H1 (cell line): ENCODE data around the gene TUBB1. TPM values are rescaled to one million over a fixed set of nuclear protein-coding genes. Genes with fewer than 3 reads are reported as not detected.

ENCODE experiments used
- CTCF ChIA-PET: fragments of 300-600 bp; sonication (Branson Sonifier 250); formaldehyde crosslinking; loops from one replicate; lab custom pipeline; 2021; ENCODE audit not compliant: partially characterized antibody; lab: Charles Lee
- POLR2A ChIA-PET: fragments of 300-600 bp; sonication (Branson Sonifier 250); formaldehyde crosslinking; loops from one replicate; lab custom pipeline; 2021; ENCODE audit warnings: inconsistent platforms; ENCODE audit not compliant: partially characterized antibody; lab: Charles Lee
- DNase-seq, 2 experiments: peaks; one replicate each; pipeline versions ENCODE4 v3.0.0 to v3.0.0-alpha.2; 2010 to 2022; ENCODE audit warnings: low spot score in 2 of 2, low read depth in 1 of 2, mixed read lengths in 1 of 2
- FAIRE-seq: peaks from 2 replicates; lab custom pipeline; 2011; peaks lifted over from hg19 to GRCh38; lab: Jason Lieb, UNC
- H2AFZ ChIP-seq: 2 replicates; pipeline ENCODE4 v1.8.1; 2012; ENCODE audit warnings: low read length, inconsistent platforms
- H2AK5ac ChIP-seq: 2 replicates; pipeline ENCODE4 v1.6.1; 2013; ENCODE audit warnings: low read depth, low read length
- H2BK120ac ChIP-seq: replicated peaks from 2 replicates; pipeline ENCODE3; 2013; ENCODE audit warnings: low read depth, low read length, inconsistent platforms
- H2BK12ac ChIP-seq: 2 replicates; pipeline ENCODE4 v1.6.1; 2013; ENCODE audit warnings: low read depth, low read length
- H2BK15ac ChIP-seq: 2 replicates; pipeline ENCODE4 v1.6.1; 2013; ENCODE audit warnings: low read length
- H2BK20ac ChIP-seq: 2 replicates; pipeline ENCODE4 v1.6.1; 2013; ENCODE audit warnings: low read length
- H2BK5ac ChIP-seq: 2 replicates; pipeline ENCODE4 v1.6.1; 2013; ENCODE audit warnings: low read depth, low read length
- H3K14ac ChIP-seq: 2 replicates; pipeline ENCODE4 v1.6.1; 2013; ENCODE audit warnings: inconsistent platforms; ENCODE audit not compliant: insufficient read length
- H3K18ac ChIP-seq: 2 replicates; pipeline ENCODE4 v1.6.1; 2013; ENCODE audit warnings: low read length; ENCODE audit errors: extremely low read depth
- H3K23ac ChIP-seq: 2 replicates; pipeline ENCODE4 v1.6.1; 2013; ENCODE audit warnings: inconsistent platforms; ENCODE audit not compliant: insufficient read length
- H3K23me2 ChIP-seq: 2 replicates; pipeline ENCODE4 v1.6.1; 2013; ENCODE audit warnings: low read depth, low read length
- H3K27ac ChIP-seq: 2 replicates; pipeline ENCODE4 v1.6.1; 2011; ENCODE audit warnings: low read depth, low read length, inconsistent platforms
- H3K27me3 ChIP-seq, 4 experiments: replicated peaks in 1 of 4; 1 replicate in 1 of 4; 2 replicates in 3 of 4; pipeline versions ENCODE4 v1.6.1 to v1.8.1; 2011 to 2013; ENCODE audit warnings: low read length in 3 of 4, mild to moderate bottlenecking in 3 of 4, inconsistent platforms in 2 of 4, mixed read lengths in 2 of 4, moderate library complexity in 1 of 4; ENCODE audit not compliant: control insufficient read depth in 3 of 4, insufficient read depth in 3 of 4; ENCODE audit errors: extremely low read depth in 1 of 4
- H3K36me3 ChIP-seq, 4 experiments: 2 replicates each; pipeline versions ENCODE4 v1.6.1 to v1.8.1; 2011 to 2013; ENCODE audit warnings: mild to moderate bottlenecking in 4 of 4, low read length in 3 of 4, moderate library complexity in 2 of 4, control low read depth in 1 of 4, inconsistent platforms in 1 of 4; ENCODE audit not compliant: insufficient read depth in 4 of 4, control insufficient read depth in 2 of 4
- H3K4ac ChIP-seq: replicated peaks from 2 replicates; pipeline ENCODE3; 2013; ENCODE audit warnings: low read length, low read depth, mixed read lengths, inconsistent platforms; ENCODE audit not compliant: insufficient read length
- H3K4me1 ChIP-seq, 4 experiments: replicated peaks in 1 of 4; 1 replicate in 1 of 4; 2 replicates in 3 of 4; pipeline versions ENCODE4 v1.6.1 to v1.8.1; 2011 to 2013; ENCODE audit warnings: low read length in 3 of 4, inconsistent platforms in 2 of 4, mixed read lengths in 1 of 4; ENCODE audit not compliant: insufficient read depth in 4 of 4, control insufficient read depth in 3 of 4
- H3K4me2 ChIP-seq, 2 experiments: 2 replicates each; pipeline versions ENCODE4 v1.6.1 to v1.8.1; 2011 to 2013; ENCODE audit warnings: low read depth in 2 of 2, low read length in 2 of 2, control low read depth in 1 of 2, inconsistent platforms in 1 of 2, mild to moderate bottlenecking in 1 of 2; ENCODE audit not compliant: insufficient read depth in 1 of 2
- H3K4me3 ChIP-seq, 4 experiments: fragments of 200-600, 300-600 bp in 1 of 4; sonication (generic), shearing (Covaris generic), sonication (Bioruptor Twin) in 1 of 4; 2 replicates each; pipeline versions ENCODE4 v1.5.1 to v1.8.1; 2011 to 2016; ENCODE audit warnings: low read length in 4 of 4, low read depth in 3 of 4, control low read depth in 2 of 4, inconsistent platforms in 2 of 4, mild to moderate bottlenecking in 2 of 4, mixed read lengths in 1 of 4, moderate library complexity in 1 of 4; ENCODE audit not compliant: insufficient read depth in 2 of 4; ENCODE audit errors: extremely low read depth in 1 of 4
- H3K56ac ChIP-seq: replicated peaks from 2 replicates; pipeline ENCODE3; 2013; ENCODE audit warnings: low read depth, mild to moderate bottlenecking, mixed read lengths, low read length, inconsistent platforms; ENCODE audit not compliant: insufficient read length
- H3K79me1 ChIP-seq: 2 replicates; pipeline ENCODE4 v1.6.1; 2013; ENCODE audit warnings: low read depth, low read length, control low read depth
- H3K79me2 ChIP-seq, 2 experiments: 2 replicates each; pipeline versions ENCODE4 v1.6.1 to v1.8.1; 2012 to 2013; ENCODE audit warnings: low read length in 2 of 2, mild to moderate bottlenecking in 2 of 2, inconsistent platforms in 1 of 2; ENCODE audit not compliant: insufficient read depth in 2 of 2, control insufficient read depth in 1 of 2
- H3K9ac ChIP-seq, 4 experiments: replicated peaks in 1 of 4; 1 replicate in 1 of 4; 2 replicates in 3 of 4; pipeline versions ENCODE4 v1.6.1 to v1.8.1; 2011 to 2013; ENCODE audit warnings: low read depth in 3 of 4, low read length in 3 of 4, control low read depth in 2 of 4, mild to moderate bottlenecking in 2 of 4, moderate library complexity in 2 of 4, inconsistent platforms in 1 of 4; ENCODE audit errors: extremely low read depth in 1 of 4
- H3K9me3 ChIP-seq, 2 experiments: 2 replicates each; pipeline versions ENCODE4 v1.6.1 to v1.8.1; 2012 to 2013; ENCODE audit warnings: mild to moderate bottlenecking in 2 of 2, moderate library complexity in 2 of 2, control low read depth in 1 of 2, inconsistent platforms in 1 of 2, low read depth in 1 of 2, low read length in 1 of 2, mixed read lengths in 1 of 2; ENCODE audit not compliant: insufficient read depth in 2 of 2
- H4K20me1 ChIP-seq, 2 experiments: replicated peaks in 1 of 2; 2 replicates each; pipeline versions ENCODE3 to v1.8.1; 2011 to 2013; ENCODE audit warnings: inconsistent platforms in 2 of 2, low read length in 2 of 2, mild to moderate bottlenecking in 1 of 2; ENCODE audit not compliant: insufficient read depth in 2 of 2, control insufficient read depth in 1 of 2
- H4K5ac ChIP-seq: 2 replicates; pipeline ENCODE4 v1.6.1; 2013; ENCODE audit warnings: low read length, low read depth, mixed read lengths, inconsistent platforms; ENCODE audit not compliant: insufficient read length
- H4K8ac ChIP-seq: 2 replicates; pipeline ENCODE4 v1.8.0; 2013; ENCODE audit warnings: mild to moderate bottlenecking, moderate library complexity, low read length, inconsistent platforms; ENCODE audit not compliant: insufficient read depth; ENCODE audit errors: extremely low read depth
- H4K91ac ChIP-seq: replicated peaks from 2 replicates; pipeline ENCODE3; 2013; ENCODE audit warnings: low read length, mixed read lengths, inconsistent platforms; ENCODE audit not compliant: insufficient read length
- BCL11A ChIP-seq, 2 experiments: IDR thresholded peaks; one replicate each; pipeline ENCODE4 v1.6.1; 2011; ENCODE audit warnings: low read depth in 2 of 2, low read length in 2 of 2, mild to moderate bottlenecking in 2 of 2
- EGR1 ChIP-seq: IDR thresholded peaks from 2 replicates; pipeline ENCODE4 v1.6.1; 2011; ENCODE audit warnings: low read depth, low read length, borderline replicate concordance
- POLR2A ChIP-seq, 2 experiments: IDR thresholded peaks; 1 replicate in 1 of 2; 2 replicates in 1 of 2; pipeline ENCODE4 v1.6.1; 2011; ENCODE audit warnings: low read depth in 2 of 2, low read length in 2 of 2, mild to moderate bottlenecking in 2 of 2; ENCODE audit errors: control extremely low read depth in 1 of 2
- POU5F1 ChIP-seq: IDR thresholded peaks from 2 replicates; pipeline ENCODE4 v1.6.1; 2011; ENCODE audit warnings: low read depth, mild to moderate bottlenecking, low read length, moderate library complexity
- SP1 ChIP-seq: IDR thresholded peaks from 2 replicates; pipeline ENCODE4 v1.6.1; 2011; ENCODE audit warnings: low read depth, low read length
- WGBS, 2 experiments: shearing (Covaris generic) in 1 of 2; methylation state at CpG; one replicate each; pipeline versions ENCODE4 v1.1.6 to v1.1.7; 2013 to 2015; ENCODE audit warnings: low lambda C conversion rate in 2 of 2, mixed read lengths in 2 of 2, inconsistent platforms in 1 of 2, low coverage in 1 of 2, missing lambda C conversion rate in 1 of 2; ENCODE audit not compliant: insufficient replicate concordance in 2 of 2, insufficient coverage in 1 of 2, insufficient read length in 1 of 2; ENCODE audit errors: extremely low coverage in 1 of 2, missing lambda C conversion rate in 1 of 2; 5-methylcytosine and 5-hydroxymethylcytosine counted together
- polyA plus RNA-seq, 7 experiments: library from polyadenylated mRNA; depleted of rRNA in 3 of 7; stranded (reverse) in 5 of 7; unstranded in 2 of 7; fragments of >200 nt in 5 of 7; fragments of 200-250 nt in 2 of 7; gene quantifications; 1 replicate in 5 of 7; 2 replicates in 1 of 7; 4 replicates in 1 of 7; pipeline versions ENCODE4 v1.2.1 to v1.2.3, GENCODE V29; 2011 to 2013; ENCODE audit warnings: missing spikeins in 2 of 7, mixed read lengths in 2 of 7
- total RNA-seq: library from RNA; stranded (reverse); fragmentation: NEBNext Ultra II Directional; extraction: Animal tissue kit (Norgen Biotek cat#: 25700); gene quantifications from 2 replicates; pipeline ENCODE4 v1.2.1, GENCODE V29; 2021

TUBB1 gene
- total and polyA plus RNA-seq, 2 of the 8 experiments (the other 6 are each of a cell fraction or from before 2014, with no cell fraction given) = not detected

DNA sequence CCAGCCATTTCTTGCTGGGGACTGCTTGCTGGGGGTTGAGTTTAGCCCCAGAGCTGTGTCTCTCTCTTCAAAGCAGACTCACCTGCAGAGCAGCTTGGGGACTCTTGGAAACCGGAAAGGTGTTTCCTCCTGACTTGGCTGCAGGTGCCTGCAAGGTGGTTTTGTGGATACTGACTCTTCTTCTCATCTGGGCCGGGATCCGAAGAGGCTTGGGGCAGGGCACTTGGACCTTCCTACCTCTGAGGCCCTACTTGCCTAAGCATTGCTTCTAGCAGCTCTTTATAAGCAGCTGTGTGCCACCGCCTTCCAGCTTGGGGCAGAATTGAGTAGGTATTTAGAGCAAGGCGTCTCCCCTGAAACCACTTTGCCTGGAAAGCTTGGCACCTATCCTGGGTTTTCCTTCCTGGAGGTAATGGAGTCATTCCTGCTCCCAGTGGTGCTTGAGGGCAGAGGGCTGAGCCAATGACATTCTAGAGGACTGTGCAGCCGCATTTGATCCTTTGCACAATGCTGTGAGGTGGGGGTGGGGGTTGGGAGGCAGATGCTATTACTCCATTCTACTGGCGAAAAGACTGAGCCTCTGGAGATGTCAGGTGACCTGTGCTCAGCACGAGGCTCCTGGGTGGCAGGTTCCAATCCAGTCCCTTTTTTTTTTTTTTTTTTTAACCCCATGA lies 8.8 kb upstream of the TUBB1 start:
- POLR2A ChIA-PET = interaction anchor here (0.6 to 1.7 kb wide), 2 partner anchors 12 to 158 kb away, joined by 3 to 9 read pairs; partner anchors contain the start of gene GNAS
- no peak for TF ChIP-seq SP1
- no peak for TF ChIP-seq POU5F1
- no peak for TF ChIP-seq EGR1
- no peak for TF ChIP-seq POLR2A (IDR thresholded peaks at IDR 0.05; ENCODE audit: control extremely low read depth in 1 of 2, low read depth in 2 of 2, low read length in 2 of 2)
- TF ChIP-seq BCL11A (IDR thresholded peaks at IDR 0.05; ENCODE audit: low read depth in 2 of 2, low read length in 2 of 2) = no peak

More for the DNA sequence above, 8.8 kb upstream of the TUBB1 start:
- Histone ChIP-seq H3K4me2 (no peak overlapping the region), H2AK5ac (no peak overlapping the region), H3K14ac (no peak overlapping the region), H3K4ac (no peak overlapping the region), H2BK5ac (no peak overlapping the region), H3K36me3 (no peaks in the 10 kb centered on the region), H4K8ac (0 out of 2 replicates have a peak overlapping the region, but pooled peaks have one; percentile 18), H2BK15ac (no peak overlapping the region), H3K23ac (no peak overlapping the region), H3K79me1 (no peaks in the 10 kb centered on the region), H3K56ac (no peak overlapping the region), H3K4me1 (peaks cover 0 to 8% (median 7%) of the 10 kb centered on the region in 4 experiments; a peak in 3 of 7 replicates), H2AFZ (no peak overlapping the region), H4K20me1 (no peaks in the 10 kb centered on the region), H3K9me3 (no peaks in the 10 kb centered on the region), H3K27ac (no peak overlapping the region), H4K91ac (no peak overlapping the region), H3K27me3 (peaks cover 0 to 12% (median 5%) of the 10 kb centered on the region in 4 experiments; a peak in 4 of 7 replicates), H3K4me3 (no peak overlapping the region), H3K9ac (no peak overlapping the region), H2BK12ac (0 out of 2 replicates have a peak overlapping the region, but pooled peaks have one; percentile 50), H3K79me2 (no peaks in the 10 kb centered on the region), H4K5ac (no peak overlapping the region), H2BK120ac (no peak overlapping the region), H3K18ac (no peak overlapping the region), H2BK20ac (no peak overlapping the region), H3K23me2 (peaks cover 2% of the 10 kb centered on the region; the same call in 1 of the 2 replicates)
- CTCF ChIA-PET = interaction anchor here (0.7 to 1.3 kb wide), 3 partner anchors 9 to 1202 kb away, joined by 3 to 5 read pairs (median 3); no protein-coding TSS in a partner anchor
- WGBS, 2 experiments = 95% methylated on average over 8 of the region's 8 CpGs; no CpG with 5 or more reads in 1 of the 2 experiments
- DNase-seq (no peak), FAIRE-seq (no peak)
